ENCODE data around the gene NMUR1.
"Not testable (repeated sequence)": the region's sequence is repeated elsewhere in the genome, so short reads cannot be mapped to it uniquely, and the experiment has no call there.

Gene NMUR1, protein sequence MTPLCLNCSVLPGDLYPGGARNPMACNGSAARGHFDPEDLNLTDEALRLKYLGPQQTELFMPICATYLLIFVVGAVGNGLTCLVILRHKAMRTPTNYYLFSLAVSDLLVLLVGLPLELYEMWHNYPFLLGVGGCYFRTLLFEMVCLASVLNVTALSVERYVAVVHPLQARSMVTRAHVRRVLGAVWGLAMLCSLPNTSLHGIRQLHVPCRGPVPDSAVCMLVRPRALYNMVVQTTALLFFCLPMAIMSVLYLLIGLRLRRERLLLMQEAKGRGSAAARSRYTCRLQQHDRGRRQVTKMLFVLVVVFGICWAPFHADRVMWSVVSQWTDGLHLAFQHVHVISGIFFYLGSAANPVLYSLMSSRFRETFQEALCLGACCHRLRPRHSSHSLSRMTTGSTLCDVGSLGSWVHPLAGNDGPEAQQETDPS

DNA sequence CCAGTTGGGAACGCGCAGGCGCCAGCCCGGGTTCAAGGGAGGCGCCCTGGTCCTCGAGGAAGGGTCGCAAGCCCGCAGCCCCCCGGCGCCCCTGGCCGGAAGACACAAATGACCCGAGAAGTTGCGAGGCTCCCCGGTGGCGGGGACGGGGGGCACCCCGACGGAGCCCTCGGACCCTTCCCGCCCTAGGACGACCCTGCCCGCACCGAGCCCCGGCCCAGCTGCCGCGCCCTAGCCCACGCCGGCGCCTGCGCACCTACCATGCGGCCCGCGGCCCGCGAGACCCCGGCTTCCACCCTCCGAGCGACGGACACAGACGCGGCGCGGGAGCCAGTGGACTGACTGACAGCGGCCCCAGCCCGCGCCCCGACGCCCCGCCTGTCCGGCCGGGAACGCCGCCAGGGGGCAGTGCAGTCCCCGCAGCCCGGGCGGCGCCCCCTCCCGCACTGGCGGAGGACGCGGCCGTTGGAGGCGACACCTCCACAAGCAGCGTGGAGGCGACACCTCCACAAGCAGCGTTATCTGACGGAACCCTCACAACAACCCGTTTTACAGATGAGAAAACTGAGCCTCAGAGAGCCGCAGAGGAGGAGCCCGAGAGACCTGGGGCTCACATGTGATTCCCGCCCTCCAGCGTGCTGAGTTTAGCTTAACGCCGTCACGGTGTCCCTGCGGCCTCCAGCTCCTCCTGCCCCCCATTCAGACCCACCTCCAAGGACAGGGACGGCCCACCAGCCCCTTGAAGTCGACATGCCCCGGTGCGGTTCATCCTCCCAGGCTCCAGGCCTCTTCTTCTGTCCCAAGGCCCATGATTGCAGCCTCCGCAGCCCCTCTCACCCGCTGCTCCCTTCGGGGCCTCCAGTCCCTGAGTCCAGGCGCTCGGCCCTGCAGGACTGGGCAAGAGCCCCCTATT, at the start of gene NMUR1:
Gene NMUR1, minus strand, starts transcription at position 347 of the 913 bp plus-strand sequence. Its CDS starts 84 bp downstream, at position 263.
- no peak for DNase-seq

DNA sequence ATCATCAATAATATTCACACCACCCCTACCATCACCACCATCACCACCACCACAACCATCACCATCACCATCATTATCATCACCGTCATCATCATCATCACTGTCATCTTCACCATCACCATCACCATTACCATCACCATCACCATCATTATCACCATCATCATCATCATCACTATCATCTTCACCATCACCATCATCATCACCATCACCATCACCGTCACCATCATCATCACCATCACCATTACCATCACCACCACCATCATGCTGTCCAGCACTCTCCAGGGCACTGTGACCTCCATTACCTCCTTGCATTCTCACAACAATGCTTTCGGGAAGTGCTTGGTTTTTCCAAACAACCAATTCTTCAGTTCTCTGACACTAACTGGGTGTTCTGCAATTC, 49.3 kb upstream of the NMUR1 start:
- no peak for DNase-seq

DNA sequence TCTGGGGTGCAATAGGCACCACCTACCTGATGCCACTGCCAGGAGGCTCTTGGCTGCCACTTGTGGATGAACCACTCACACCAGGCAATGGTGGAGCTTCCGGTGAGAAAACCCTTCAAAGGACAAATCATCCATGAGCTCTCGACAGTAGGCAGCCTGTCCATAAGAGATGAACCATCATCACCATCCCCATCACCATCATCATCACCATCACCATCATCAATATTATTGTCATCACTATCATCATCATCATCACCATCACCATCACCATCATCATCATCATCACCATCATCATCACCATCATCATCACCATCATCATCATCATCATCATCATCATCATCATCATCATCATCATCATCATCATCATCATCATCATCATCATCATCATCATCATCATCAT, 48.4 kb upstream of the NMUR1 start:
- not testable (repeated sequence) for DNase-seq

DNA sequence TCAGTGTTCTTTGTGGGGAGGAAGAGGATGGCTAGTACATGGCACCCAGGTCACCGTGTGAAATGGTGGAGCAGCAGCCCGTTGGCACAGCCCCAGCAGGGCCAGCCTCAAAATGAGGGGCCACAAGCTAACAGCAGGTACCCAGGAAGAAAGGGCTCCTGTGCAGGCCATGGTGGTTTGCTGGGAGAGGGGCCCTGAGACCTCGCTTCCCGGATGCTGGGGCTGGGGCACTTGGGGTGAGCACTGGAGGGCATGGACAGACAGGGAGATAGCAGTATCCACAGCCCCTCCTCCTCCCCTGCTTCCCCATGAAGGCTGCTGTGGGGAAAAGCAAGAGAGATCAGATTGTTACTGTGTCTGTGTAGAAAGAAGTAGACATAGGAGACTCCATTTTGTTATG, 46.2 kb upstream of the NMUR1 start:
- no peak for DNase-seq

DNA sequence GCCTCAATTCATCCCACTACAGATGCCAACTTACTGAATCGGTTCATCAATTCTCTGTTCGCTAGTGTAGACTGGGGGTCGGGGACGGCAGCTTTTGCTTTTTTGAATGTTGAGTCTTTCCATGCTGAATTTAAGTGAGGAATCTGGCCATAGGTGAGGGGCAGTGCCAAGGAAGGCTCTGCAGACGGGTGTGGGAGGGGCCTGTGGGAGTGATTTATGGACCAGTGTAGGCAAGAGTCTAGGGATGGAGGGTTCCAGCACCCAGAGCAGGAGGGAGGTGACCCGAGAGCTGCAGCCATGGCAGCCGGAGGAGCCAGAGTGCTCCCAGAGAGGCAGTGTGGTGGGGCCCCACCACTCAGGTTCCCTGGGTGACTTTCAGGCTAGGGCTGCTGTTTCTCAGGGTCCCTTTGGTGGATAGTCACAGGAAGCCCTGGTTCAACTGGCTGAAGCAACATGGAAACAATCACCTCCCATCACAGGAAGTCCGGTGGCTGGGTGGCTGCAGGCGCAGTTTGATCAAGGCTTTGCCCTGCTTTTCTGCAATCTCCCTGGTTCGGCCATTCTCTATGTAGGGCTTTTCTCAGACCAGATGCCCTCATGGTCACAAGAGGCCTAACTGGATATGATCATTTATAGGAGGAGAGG, 45.5 kb upstream of the NMUR1 start:
- DNase-seq = no peak

DNA sequence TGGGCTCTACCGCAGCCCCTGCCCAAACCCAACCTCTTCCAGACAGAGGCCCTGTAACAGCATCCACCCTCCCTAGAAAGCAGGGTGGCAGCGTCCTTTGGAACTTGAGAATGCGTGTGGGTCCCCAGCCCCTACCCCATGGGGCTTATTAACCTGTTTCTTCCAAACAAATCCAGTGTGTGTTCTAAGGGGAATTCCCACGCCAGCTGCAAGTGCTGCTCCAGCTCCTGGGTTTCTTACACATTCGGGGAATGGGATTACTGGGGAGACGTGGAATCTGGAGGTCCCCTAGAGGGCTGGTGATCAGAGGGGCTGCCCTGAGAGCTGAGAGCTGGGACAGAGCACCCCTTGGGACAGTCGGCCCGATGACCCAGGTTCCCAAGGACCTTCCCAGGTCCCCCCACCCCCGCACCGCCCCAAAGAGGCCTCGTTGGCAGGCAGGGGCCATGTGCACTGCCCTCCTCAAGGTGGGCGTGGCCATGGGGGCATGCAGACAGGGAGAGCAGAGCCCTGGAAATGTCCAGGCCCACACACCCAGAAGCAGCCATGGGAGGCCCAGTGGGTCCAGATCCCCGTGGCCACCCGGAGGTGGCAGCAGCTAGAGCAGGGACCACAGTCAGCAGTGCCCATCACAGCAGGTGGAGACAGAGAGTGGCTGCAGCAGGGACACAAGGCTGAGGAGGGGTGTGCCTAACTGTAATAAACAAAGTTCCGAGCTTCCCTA, 43.6 kb upstream of the NMUR1 start:
- DNase-seq = no peak

DNA sequence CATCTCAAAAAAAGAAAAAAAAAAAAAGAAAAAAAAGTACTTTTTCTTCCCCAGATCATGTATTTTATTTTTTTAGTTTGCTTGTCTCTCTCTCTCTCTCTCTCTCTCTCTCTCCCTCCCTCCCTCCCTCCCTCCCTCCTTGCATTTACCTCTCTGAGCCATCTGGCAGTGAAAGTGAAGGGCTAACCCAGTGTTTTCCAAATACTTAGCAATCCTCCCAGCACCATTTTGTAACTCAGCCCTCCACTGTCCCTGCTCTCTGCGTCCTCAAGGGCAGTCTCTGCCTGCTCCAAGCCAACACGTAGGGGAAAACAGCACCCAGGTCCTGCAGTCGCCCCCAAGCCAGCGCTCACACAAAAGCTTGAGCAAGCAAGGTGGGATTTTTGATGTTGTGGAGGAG, 42.9 kb upstream of the NMUR1 start:
- no peak for DNase-seq

DNA sequence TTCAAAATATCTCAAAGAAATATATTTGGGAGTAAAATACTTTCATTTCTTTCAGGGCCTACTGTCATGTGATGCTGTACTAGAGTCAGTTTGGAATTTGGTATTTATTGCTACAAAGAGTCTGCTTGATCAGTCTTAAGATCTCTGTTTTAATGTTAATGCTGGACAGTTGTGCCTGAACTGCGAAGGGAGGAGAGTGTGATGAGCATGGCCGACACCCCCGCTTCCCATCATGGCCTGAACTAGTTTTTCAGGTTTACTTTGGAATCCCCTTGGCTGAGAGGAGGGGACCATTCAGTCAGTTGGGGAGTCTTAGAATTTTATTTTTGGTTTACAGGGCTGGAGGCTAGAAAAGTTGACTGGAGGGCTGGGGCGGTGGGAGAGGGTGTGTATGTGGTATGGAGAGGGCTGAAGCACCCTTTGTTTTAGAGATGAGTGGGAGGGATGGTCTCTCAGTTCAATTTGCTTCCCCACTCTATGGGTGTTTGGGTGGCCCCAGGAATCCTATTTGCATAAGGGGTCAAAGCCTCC, 41.5 kb upstream of the NMUR1 start:
- DNase-seq = no peak

DNA sequence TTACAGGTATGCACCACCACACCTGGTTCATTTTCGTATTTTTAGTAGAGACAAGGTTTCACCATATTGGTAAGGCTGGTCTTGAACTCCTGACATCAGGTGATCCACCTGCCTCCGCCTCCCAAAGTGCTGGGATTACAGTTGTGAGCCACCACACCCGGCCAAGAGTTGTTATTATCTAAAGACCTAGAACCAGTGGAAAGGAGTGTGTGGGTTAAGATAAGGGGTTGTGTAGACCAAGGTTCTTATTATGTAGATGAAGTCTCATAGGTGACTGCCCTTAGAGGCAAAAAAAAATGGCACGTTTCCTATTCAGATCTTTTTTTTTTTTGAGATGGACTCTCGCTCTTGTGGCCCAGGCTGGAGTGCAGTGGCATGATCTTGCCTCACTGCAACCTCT, 40.7 kb upstream of the NMUR1 start:
- not testable (repeated sequence) for DNase-seq

DNA sequence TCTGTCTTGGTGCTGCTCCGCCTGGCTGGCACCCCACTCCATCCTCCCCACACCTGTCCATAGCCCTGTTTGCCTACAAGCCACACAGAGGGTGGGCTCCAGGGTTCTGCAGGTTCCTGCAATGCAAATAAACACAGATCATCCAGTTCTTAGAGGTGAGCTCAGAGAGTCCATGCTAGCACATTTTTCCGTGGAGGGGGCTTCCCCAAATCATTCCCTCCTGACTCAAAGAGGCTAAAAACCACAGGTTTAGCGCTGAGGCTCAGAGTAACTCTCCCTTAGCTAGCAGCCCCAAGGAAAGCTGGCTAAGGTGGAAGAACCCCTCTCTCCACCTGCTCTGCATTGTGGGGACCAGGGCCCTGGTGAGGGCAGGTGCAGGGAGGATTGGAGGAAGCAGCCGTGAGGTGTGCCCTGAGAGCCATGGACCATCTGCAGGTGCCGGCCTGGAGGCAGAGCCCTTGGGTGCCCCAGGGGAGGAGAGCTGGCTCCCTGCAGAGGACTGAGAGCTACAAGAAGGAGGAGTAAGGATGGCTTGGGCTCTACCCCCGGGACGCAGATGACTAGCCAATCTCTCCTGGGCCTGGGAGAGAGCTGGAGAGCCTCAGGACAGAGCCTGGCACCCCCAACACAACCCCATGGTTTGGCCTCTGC, 38.7 kb upstream of the NMUR1 start:
- no peak for DNase-seq

DNA sequence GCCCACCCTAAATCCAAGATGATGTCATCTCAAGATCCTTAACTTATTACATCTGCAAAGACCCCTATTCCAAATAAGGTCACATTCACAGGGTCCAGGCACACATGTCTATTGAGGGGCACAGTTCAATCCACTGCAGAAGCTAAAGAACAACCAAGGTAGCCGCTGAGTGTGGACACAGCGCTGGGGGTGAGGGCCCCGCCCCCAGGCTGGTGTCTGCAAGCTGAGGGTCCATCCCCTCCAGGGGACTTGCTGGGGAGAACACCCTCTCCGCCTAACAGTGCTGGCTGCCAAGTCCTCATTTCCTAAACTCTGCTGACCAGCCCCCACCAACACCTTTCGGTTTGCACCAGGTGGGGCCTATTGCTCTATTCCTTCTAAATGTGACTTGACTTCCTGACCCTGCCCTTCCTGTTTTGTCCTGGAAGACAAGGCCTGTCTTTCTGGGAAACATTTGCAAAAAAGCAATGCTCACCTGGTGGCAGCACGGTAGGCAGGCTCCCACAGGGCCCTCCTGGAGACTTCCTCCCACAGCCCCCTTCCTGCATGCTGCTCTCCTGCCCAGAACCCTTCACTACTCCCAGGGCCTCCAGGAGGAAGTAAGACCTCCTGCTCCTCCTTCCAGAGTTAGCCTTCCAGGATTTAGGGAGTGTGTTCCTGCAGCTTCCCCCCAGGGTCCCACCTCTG, 38.0 kb upstream of the NMUR1 start:
- no peak for DNase-seq

DNA sequence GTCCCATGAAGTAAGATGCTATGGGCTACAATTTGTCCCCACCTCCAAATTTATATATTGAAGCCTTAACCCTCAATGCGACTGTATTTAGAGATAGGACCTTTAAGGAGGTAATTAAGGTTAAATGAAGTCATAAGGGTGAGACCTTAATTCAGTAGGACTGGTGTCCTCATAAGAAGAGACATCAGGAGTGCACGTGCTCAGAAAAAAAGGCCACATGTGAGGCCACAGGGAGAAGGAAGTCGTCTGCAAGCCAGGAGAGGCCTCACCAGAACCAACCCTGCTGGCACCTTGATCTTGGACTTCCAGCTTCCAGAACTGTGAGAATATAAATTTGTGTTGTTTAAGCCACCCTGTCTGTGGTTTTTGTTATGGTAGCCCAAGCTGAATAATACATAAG, 36.9 kb upstream of the NMUR1 start:
- DNase-seq = no peak

DNA sequence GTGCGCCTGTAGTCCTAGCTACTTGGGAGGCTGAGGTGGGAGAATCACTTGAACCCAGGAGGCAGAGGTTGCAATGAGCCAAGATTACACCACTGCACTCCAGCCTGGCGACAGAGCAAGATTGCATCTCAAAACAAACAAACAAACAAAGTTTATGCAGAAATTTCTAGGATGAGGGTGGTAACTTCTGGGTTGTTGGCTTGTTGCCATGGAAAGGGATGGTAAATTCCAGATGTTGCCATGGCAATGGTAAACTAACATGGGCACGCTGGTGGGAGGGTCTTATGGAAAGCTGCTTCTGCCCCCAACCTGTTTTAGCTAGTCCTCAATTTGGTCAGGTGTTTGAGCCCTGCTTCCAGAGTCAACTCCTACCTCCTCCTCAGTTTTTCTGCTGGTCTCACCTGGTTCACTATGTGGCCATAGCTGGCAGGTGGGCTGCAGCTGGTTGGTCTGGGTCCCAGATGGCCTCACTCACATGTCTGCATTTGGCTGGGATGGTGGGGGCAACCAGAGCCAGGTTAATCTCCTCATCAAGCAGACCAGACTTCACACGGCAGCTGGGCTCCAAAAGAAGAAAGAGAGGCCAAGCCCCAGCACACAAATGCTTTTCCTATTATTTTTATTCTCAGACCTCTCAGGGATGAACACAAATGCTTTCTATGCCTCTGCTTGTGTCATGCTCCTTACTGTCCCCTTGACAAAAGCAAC, 35.8 kb upstream of the NMUR1 start:
- DNase-seq = no peak

DNA sequence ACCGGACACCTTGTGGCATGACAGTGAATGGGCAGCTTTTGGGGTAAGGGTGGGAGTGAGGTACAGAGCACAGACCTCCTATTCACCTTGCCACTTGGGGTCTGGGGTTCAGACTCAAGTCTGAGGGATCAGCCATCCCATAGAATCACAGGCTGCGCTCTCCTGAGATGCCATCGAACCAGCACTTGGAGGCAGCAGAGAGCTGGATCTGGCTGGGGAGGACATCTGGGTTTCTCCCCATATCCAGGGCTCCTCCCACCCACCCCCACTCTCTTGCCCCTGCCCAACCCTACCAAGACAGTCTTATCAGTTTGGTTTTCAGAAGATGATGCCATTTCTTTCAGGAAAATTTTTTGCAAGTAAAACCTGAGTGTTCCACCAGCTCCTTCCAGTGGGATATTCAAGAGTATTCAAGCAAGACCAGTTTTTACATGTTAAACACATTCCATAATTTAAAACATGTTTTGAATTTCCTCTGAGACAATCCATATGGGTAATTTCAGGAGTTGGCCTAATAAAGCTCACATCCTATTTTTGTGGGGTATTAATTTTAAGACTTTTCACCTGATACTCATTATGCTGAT, 33.2 kb upstream of the NMUR1 start:
- DNase-seq = peak; percentile 38

DNA sequence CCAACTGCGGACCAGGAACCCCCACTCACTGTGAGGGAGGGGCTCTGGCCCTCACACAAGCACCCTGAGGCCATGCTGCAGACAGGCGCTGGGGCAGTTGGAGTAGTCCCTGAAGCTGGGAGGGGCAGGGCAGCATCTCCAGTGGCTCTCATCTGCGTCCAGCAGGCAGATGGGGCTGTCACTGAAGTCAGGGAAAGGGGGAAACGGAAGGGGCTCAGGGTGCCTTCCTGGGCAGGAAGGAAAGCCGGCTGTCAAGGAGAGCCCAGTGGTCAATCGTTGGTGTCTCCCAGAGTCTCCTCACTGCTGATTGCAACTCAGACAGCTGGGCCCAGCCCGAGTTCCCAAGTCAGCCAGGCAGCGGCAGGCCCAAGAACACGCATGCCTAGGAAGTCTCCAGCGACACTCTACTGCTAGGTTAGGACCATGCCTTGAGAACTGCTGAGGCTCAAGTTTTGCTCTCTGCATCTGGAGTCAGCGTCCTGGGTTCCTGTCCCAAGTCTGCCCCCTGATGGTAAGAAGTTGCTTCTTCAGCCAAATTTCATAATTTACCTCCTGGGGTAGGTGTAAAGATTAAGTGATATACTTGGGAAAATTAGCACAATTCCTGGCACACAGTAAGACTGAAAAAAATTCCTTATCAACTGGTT, 27.4 kb upstream of the NMUR1 start:
- DNase-seq = peak; percentile 21

DNA sequence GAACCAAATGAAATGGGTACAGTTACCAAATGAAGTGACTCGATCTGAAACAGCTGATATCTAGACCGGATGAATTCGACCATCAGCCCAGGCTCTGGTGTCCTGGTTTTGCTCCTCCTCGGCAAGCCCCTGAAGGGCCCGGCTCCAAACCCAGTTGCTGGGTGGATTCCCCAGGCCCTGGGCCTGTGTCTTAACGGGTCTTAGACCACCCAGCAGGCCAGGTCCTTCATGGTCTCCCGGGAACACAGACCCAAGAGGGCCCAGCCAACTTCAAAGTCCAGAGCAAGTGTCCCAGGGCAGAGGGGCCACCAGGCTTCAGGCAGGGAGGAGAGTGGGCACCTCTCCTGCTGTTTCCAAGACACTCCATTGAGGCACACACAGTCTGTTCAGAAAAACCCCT, 26.7 kb upstream of the NMUR1 start:
- no peak for DNase-seq

DNA sequence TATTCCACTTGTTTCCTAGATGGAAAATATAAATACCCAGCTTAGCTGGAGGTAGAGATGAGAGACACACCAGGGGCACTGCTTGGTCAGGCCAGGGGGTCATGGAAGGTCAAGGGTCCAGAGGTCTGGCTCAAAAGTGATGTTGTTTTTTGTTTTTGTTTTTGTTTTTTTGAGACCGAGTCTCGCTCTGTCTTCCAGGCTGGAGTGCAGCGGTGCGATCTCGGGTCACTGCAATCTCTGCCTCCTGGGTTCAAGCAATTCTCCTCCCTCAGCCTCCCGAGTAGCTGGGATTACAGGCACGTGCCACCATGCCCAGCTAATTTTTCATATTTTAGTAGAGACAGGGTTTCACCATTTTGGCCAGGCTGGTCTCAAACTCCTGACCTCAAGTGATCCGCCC, 26.3 kb upstream of the NMUR1 start:
- not testable (repeated sequence) for DNase-seq

DNA sequence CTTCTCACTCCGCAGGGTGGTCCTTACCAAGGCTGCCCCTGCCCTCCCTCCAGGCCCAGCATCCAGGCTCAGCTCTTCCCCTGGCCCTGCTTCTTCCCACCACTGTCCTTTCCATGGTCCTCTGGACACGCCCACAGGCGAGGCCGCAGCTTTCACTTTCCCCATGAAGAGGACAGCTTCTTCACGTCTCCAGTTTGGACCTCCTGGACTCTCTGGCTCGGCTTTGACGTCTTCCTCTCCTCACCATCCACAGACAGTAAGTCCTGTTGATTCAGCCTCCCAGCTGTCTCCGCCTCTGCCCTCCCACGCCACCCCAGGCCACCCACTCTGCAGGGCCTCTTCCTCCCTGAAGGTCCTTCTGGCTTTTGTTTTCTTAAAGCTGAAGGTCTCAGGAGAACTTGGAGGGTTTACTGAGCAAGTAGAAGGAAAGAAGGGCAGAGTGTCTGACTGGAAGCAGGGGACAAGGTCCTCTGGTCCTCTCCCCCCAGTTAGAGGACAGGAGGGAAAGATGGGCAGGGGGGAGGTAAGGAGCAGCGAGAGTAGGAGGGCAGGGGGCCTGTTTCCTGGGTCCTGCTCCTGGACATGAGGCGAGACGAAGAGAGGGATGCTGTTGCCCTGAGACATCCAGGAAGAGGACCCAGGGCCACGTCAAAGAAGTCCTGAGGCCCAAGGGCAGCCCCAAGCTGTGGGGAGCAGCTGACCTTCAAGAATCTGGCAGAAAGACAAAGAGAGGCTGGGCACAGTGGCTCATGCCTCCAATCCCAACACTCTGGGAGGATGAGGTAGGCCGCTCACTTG, 24.7 kb upstream of the NMUR1 start:
- no peak for DNase-seq

DNA sequence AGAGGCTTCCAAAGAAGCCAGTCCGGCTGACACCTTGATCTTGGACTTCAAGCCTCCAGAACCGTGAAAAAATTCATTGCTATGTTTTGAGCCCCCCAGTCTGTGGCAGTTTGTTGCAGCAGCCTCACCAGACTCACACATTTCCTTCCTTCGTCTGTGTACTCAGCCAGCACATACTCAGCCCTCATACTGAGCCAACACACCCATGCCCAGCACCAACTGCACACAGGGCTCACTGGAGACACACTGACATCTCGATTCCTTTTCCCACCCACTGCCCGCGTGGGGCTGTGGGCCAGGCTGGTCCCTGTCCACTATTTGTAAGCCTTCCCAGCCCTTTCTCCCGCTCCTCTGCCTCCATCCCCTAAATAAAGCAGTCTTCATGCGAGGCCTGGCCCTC, 24.1 kb upstream of the NMUR1 start:
- no peak for DNase-seq
